CD14-positive monocyte (primary cell): ENCODE results near the gene MAMDC2. TPM values are rescaled to one million over a fixed set of nuclear protein-coding genes. Genes with fewer than 3 reads are reported as not detected.
"Not testable (repeated sequence)": the region's sequence is repeated elsewhere in the genome, so short reads cannot be mapped to it uniquely, and the experiment has no call there.

Experiments
- DNase-seq, 3 donors: peaks; one replicate each; pipeline ENCODE4 v3.0.0-alpha.2; 2011 to 2022
- H2AFZ ChIP-seq: 2 replicates; pipeline ENCODE4 v1.6.0; 2012; ENCODE audit warnings: mild to moderate bottlenecking, low read depth, low read length, inconsistent platforms; ENCODE audit not compliant: insufficient read depth, poor library complexity, severe bottlenecking
- H3K27ac ChIP-seq, 2 donors: 1 replicate in 1 of 2; 2 replicates in 1 of 2; pipeline ENCODE4 v1.5.1; 2012 to 2013; ENCODE audit warnings: low read length in 2 of 2, control low read depth in 1 of 2, inconsistent platforms in 1 of 2, low read depth in 1 of 2, mild to moderate bottlenecking in 1 of 2
- H3K27me3 ChIP-seq, 2 donors: one replicate each; pipeline versions ENCODE4 v1.6.0 to v1.6.1; 2011 to 2013; ENCODE audit warnings: low read length in 2 of 2; ENCODE audit not compliant: control insufficient read depth in 2 of 2, insufficient read depth in 2 of 2
- H3K36me3 ChIP-seq, 2 donors: replicated peaks in 1 of 2; 1 replicate in 1 of 2; 2 replicates in 1 of 2; pipeline versions ENCODE4 v1.5.1 to v1.6.1; 2012 to 2013; ENCODE audit warnings: low read length in 2 of 2, control low read depth in 1 of 2, inconsistent platforms in 1 of 2, mild to moderate bottlenecking in 1 of 2; ENCODE audit not compliant: insufficient read depth in 2 of 2, control insufficient read depth in 1 of 2
- H3K4me1 ChIP-seq, 2 donors: 1 replicate in 1 of 2; 2 replicates in 1 of 2; pipeline versions ENCODE4 v1.5.1 to v1.6.1; 2012 to 2013; ENCODE audit warnings: low read length in 2 of 2, control low read depth in 1 of 2, inconsistent platforms in 1 of 2, mild to moderate bottlenecking in 1 of 2, moderate library complexity in 1 of 2; ENCODE audit not compliant: insufficient read depth in 2 of 2, control insufficient read depth in 1 of 2
- H3K4me2 ChIP-seq: replicated peaks from 2 replicates; pipeline ENCODE3; 2012; ENCODE audit warnings: low read length, moderate library complexity, mild to moderate bottlenecking; ENCODE audit not compliant: poor library complexity, severe bottlenecking; ENCODE audit errors: extremely low read depth
- H3K4me3 ChIP-seq, 3 experiments: fragments of 200-600 bp in 1 of 3; sonication (generic) in 1 of 3; replicated peaks in 1 of 3; 1 replicate in 2 of 3; 2 replicates in 1 of 3; pipeline ENCODE4 v1.5.1; 2011 to 2013; ENCODE audit warnings: low read length in 3 of 3, mild to moderate bottlenecking in 3 of 3, control low read depth in 2 of 3, low read depth in 2 of 3, inconsistent platforms in 1 of 3, moderate library complexity in 1 of 3
- H3K79me2 ChIP-seq: 2 replicates; pipeline ENCODE4 v1.6.0; 2012; ENCODE audit warnings: mild to moderate bottlenecking, control low read depth, inconsistent platforms, low read length, moderate library complexity; ENCODE audit not compliant: insufficient read depth
- H3K9ac ChIP-seq: 2 replicates; pipeline ENCODE4 v1.6.0; 2017; ENCODE audit warnings: low read length, mild to moderate bottlenecking; ENCODE audit not compliant: insufficient read depth, poor library complexity, severe bottlenecking
- H3K9me3 ChIP-seq, 2 donors: replicated peaks in 1 of 2; 1 replicate in 1 of 2; 2 replicates in 1 of 2; pipeline versions ENCODE4 v1.5.1 to v1.6.1; 2012 to 2013; ENCODE audit warnings: low read length in 2 of 2, control low read depth in 1 of 2; ENCODE audit not compliant: control insufficient read depth in 1 of 2, insufficient read depth in 1 of 2
- H4K20me1 ChIP-seq: 2 replicates; pipeline ENCODE4 v1.6.0; 2012; ENCODE audit warnings: mild to moderate bottlenecking, low read length, control low read depth, moderate library complexity; ENCODE audit not compliant: insufficient read depth
- H3K27ac Mint-ChIP-seq, 7 donors: one replicate each; pipeline ENCODE4 v1.8.0; 2020; ENCODE audit warnings: mild to moderate bottlenecking in 7 of 7, mixed read lengths in 7 of 7, moderate library complexity in 6 of 7, inconsistent platforms in 2 of 7
- H3K27me3 Mint-ChIP-seq, 3 donors: one replicate each; pipeline ENCODE4 v1.8.0; 2021 to 2022; ENCODE audit warnings: low read depth in 3 of 3, mild to moderate bottlenecking in 3 of 3, mixed read lengths in 3 of 3, moderate library complexity in 3 of 3, inconsistent platforms in 1 of 3
- H3K36me3 Mint-ChIP-seq, 2 donors: one replicate each; pipeline ENCODE4 v1.8.0; 2020; ENCODE audit warnings: mixed read lengths in 2 of 2, inconsistent platforms in 1 of 2, mild to moderate bottlenecking in 1 of 2
- H3K4me1 Mint-ChIP-seq: one replicate; pipeline ENCODE4 v1.8.0; 2020; ENCODE audit warnings: mild to moderate bottlenecking, mixed read lengths
- H3K4me3 Mint-ChIP-seq, 2 donors: one replicate each; pipeline ENCODE4 v1.8.0; 2020; ENCODE audit warnings: mild to moderate bottlenecking in 2 of 2, mixed read lengths in 2 of 2, moderate library complexity in 1 of 2
- H3K9me3 Mint-ChIP-seq, 7 donors: one replicate each; pipeline ENCODE4 v1.8.0; 2020 to 2022; ENCODE audit warnings: mixed read lengths in 7 of 7, mild to moderate bottlenecking in 6 of 7, moderate library complexity in 6 of 7, inconsistent platforms in 2 of 7
- WGBS: methylation state at CpG from one replicate; pipeline ENCODE4 v1.1.5; 2013; ENCODE audit warnings: missing lambda C conversion rate; ENCODE audit not compliant: insufficient coverage; 5-methylcytosine and 5-hydroxymethylcytosine counted together
- intact Hi-C, 2 donors: fragments of 100-400 bp; cut with micrococcal nuclease; formaldehyde crosslinking; loops; one replicate each; pipeline versions ENCODE4 v1.15.0 to v1.15.1; 2023
- polyA plus RNA-seq, 3 donors: library from polyadenylated mRNA; depleted of rRNA in 1 of 3; unstranded in 2 of 3; stranded (reverse) in 1 of 3; fragments of 300-500 nt in 2 of 3; fragments of >200 nt in 1 of 3; fragmentation: Illumina TruSeq in 2 of 3; gene quantifications; 1 replicate in 2 of 3; 2 replicates in 1 of 3; pipeline ENCODE4 v1.2.3, GENCODE V29; 2012 to 2021
- TF ChIP-seq, protein P1 (sequence below): fragments of 200-600 bp; IDR thresholded peaks from one replicate; pipeline ENCODE4 v1.8.0; 2022; ENCODE audit warnings: antibody characterized with exemption, mild to moderate bottlenecking

MAMDC2 gene
- polyA plus RNA-seq, 3 donors: 0.05 to 0.09 TPM; not detected in 1

DNA sequence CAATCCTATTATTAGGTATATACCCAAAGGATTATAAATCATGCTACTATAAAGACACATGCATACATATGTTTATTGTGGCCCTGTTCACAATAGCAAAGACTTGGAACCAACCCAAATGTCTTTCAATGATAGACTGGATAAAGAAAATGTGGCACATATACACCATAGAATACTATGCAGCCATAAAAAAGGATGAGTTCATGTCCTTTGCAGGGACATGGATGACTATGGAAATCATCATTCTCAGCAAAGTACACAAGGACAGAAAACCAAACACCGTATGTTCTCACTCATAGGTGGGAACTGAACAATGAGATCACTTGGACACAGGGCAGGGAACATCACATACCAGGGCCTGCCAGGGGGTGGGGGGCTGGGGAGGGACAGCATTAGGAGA is 202.3 kb downstream of the MAMDC2 start:
- H3K36me3 ChIP-seq, H3K4me1 ChIP-seq, H4K20me1 ChIP-seq, H3K9me3 Mint-ChIP-seq, H2AFZ ChIP-seq, H3K4me3 ChIP-seq, H3K27me3 Mint-ChIP-seq, H3K27ac Mint-ChIP-seq, H3K36me3 Mint-ChIP-seq, H3K9ac ChIP-seq, H3K4me3 Mint-ChIP-seq, H3K27ac ChIP-seq, DNase-seq, intact Hi-C loops, H3K79me2 ChIP-seq, H3K9me3 ChIP-seq, H3K4me1 Mint-ChIP-seq, H3K27me3 ChIP-seq, H3K4me2 ChIP-seq: not testable (repeated sequence)
- no CpG with 5 or more reads among the region's 1 CpG for WGBS

DNA sequence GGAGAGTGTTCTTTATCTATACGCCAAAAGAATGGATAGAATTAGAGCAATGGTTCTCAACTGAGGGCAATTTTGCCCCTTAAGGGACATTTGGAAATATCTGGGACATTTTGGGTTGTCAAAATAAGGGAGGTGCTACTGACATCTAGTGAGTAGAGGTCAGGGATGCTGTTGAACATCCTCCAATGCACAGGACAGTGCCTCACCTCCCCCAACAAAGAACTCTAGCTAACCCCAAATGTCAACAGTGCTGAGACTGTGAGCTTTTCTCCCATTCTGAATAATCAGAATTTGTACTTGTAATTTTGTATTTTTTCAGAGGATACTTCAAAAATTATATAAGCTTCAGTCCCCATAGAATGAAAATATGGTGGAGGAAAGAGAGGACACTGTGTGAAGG is 206.6 kb downstream of the MAMDC2 start:
- no peak overlapping the region for H3K9ac ChIP-seq
- no peak for DNase-seq
- no peak overlapping the region for H3K27ac ChIP-seq
- WGBS: 100% methylated on average over 1 of the region's 1 CpG
- H3K9me3 Mint-ChIP-seq: peaks cover 0 to 5% (median 0%) of the 10 kb centered on the region in 7 donors
- no peaks in the 10 kb centered on the region for H3K36me3 ChIP-seq
- H3K4me3 Mint-ChIP-seq: no peak overlapping the region
- no peaks in the 10 kb centered on the region for H3K27me3 Mint-ChIP-seq
- H3K36me3 Mint-ChIP-seq: no peaks in the 10 kb centered on the region
- no peak overlapping the region for H3K4me3 ChIP-seq
- TF ChIP-seq, protein P1, sequence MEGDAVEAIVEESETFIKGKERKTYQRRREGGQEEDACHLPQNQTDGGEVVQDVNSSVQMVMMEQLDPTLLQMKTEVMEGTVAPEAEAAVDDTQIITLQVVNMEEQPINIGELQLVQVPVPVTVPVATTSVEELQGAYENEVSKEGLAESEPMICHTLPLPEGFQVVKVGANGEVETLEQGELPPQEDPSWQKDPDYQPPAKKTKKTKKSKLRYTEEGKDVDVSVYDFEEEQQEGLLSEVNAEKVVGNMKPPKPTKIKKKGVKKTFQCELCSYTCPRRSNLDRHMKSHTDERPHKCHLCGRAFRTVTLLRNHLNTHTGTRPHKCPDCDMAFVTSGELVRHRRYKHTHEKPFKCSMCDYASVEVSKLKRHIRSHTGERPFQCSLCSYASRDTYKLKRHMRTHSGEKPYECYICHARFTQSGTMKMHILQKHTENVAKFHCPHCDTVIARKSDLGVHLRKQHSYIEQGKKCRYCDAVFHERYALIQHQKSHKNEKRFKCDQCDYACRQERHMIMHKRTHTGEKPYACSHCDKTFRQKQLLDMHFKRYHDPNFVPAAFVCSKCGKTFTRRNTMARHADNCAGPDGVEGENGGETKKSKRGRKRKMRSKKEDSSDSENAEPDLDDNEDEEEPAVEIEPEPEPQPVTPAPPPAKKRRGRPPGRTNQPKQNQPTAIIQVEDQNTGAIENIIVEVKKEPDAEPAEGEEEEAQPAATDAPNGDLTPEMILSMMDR: no peak
- H2AFZ ChIP-seq: no peak overlapping the region
- no peak overlapping the region for H3K4me2 ChIP-seq
- H3K4me1 Mint-ChIP-seq: peaks cover 4% of the 10 kb centered on the region
- H3K79me2 ChIP-seq: no peaks in the 10 kb centered on the region
- no peaks in the 10 kb centered on the region for H4K20me1 ChIP-seq
- H3K9me3 ChIP-seq: no peaks in the 10 kb centered on the region
- H3K4me1 ChIP-seq: no peaks in the 10 kb centered on the region
- no peaks in the 10 kb centered on the region for H3K27me3 ChIP-seq
- intact Hi-C loops: loop anchor here in 1 of 2 donors (10.0 kb wide), 1 partner anchor 355 kb away; no protein-coding TSS in a partner anchor
- H3K27ac Mint-ChIP-seq: no peak overlapping the region
